ENCODE results near the gene C16orf96. TPM values are rescaled to one million over a fixed set of nuclear protein-coding genes. Genes with fewer than 3 reads are reported as not detected.

C16orf96 gene
- total and polyA plus RNA-seq, 2 of the 8 experiments (the other 6 are each of a cell fraction or from before 2014, with no cell fraction given) = 1.0 to 1.3 TPM

GRCh38 chr16:4614571-4615383 lies 58.6 kb downstream of the C16orf96 start, which contains the start of gene UBALD1 (continued):
- TF ChIP-seq SP4 (IDR thresholded peaks at IDR 0.05; ENCODE audit: low read length) (no peak), TAF7 (optimal IDR thresholded peaks at IDR 0.05; ENCODE audit: borderline replicate concordance, low read depth, low read length) (peak; percentile 95), KDM5A (IDR thresholded peaks at IDR 0.05; ENCODE audit: low read length) (no peak), POLR2AphosphoS5 (IDR thresholded peaks at IDR 0.05; ENCODE audit: low read depth, low read length) (peak; percentile 96), KDM1A (IDR thresholded peaks at IDR 0.05; ENCODE audit: borderline replicate concordance, low read length) (no peak), CHD2 (IDR thresholded peaks at IDR 0.05; ENCODE audit: low read length) (0 out of 2 replicates have a peak, but pooled peaks have one; percentile 17), HDAC2 (IDR thresholded peaks at IDR 0.05; ENCODE audit: borderline replicate concordance in 1 of 2, low read depth in 2 of 2, low read length in 2 of 2) (peak in 1 of 2 experiments; percentile 37; a peak in 2 of 4 replicates), ASH2L (IDR thresholded peaks at IDR 0.05; ENCODE audit: low read length) (no peak), TEAD4 (IDR thresholded peaks at IDR 0.05; ENCODE audit: low read depth, low read length) (no peak), TCF12 (IDR thresholded peaks at IDR 0.05; ENCODE audit: low read depth, low read length) (0 out of 2 replicates have a peak, but pooled peaks have one; percentile 13), HDAC6 (IDR thresholded peaks at IDR 0.05; ENCODE audit: low read depth, low read length) (no peak), NANOG (IDR thresholded peaks at IDR 0.05; ENCODE audit: insufficient read depth, low read depth, low read length, poor library complexity, severe bottlenecking) (no peak), PHF8 (conservative IDR thresholded peaks at IDR 0.05; ENCODE audit: low read depth, low read length) (peak; percentile 92), CTCF (IDR thresholded peaks at IDR 0.05; ENCODE audit: control extremely low read depth in 1 of 3, insufficient read depth in 1 of 3, low read depth in 1 of 3, low read length in 3 of 3) (no peak), CTBP2 (IDR thresholded peaks at IDR 0.05; ENCODE audit: borderline replicate concordance, insufficient read depth, insufficient read length, low read length) (peak; percentile 26), EZH2 (IDR thresholded peaks at IDR 0.05; ENCODE audit: low read depth, low read length, severe bottlenecking) (no peak), CBX8 (IDR thresholded peaks at IDR 0.05; ENCODE audit: borderline replicate concordance, low read depth, low read length) (no peak), SIRT6 (IDR thresholded peaks at IDR 0.05; ENCODE audit: low read length) (no peak)
- TF ChIP-seq, protein P1, sequence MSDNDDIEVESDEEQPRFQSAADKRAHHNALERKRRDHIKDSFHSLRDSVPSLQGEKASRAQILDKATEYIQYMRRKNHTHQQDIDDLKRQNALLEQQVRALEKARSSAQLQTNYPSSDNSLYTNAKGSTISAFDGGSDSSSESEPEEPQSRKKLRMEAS (IDR thresholded peaks at IDR 0.05) = peak; percentile 61; the same call in 1 of the 2 replicates

Data from H1 (cell line).